ENCODE results near the gene CNKSR3.

The CNKSR3 gene

DNA sequence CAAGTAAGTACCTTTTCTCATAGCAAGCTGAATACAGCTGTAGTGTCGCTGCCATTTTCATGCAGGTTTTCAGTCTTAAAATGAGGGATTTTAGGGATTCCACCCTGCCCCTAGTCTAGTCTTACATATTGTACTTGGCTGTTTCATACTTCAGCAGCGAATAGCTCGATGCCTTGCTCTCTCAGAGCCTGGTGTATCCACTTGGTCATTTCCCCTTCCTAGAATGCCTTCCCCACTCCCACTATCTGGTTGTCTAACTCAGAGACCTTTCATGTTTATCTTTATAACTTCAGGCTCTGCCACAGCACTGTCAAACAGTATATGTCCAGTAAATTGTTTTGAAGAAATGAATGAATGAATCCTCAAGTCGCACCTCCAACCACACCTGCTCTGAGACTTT, 132.8 kb downstream of the CNKSR3 start:
- DNase-seq: no peak

GRCh38 chr6:154373971-154374370, 136.5 kb downstream of the CNKSR3 start:
- DNase-seq: no peak

- DNase-seq: peak; percentile 60
Measured at GRCh38 chr6:154371281-154371680, 139.2 kb downstream of the CNKSR3 start.

GRCh38 chr6:154370545-154370944, 139.9 kb downstream of the CNKSR3 start:
- peak; percentile 20 for DNase-seq

GRCh38 chr6:154367839-154368695, 142.4 kb downstream of the CNKSR3 start:
- no peak for DNase-seq

DNA sequence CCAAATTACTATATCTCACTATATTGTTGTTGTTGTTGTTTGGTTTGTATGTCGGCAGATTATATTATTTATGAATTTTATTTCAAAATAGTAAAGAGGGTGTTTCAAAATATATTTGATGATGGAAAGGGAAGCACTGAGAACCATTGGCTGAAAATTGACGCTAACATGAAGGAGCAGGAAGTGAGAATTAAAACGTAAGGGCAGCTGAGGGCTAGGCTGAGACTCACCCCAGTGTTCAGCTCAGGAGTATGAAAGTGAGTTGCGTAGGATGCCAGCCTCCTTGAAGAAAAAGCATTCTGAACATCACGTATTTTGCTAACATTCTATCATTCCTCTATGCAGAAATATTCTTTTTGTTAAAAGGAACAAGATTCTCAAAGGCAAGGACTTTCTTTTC, 143.1 kb downstream of the CNKSR3 start:
- DNase-seq: no peak

GRCh38 chr6:154363821-154364220, 146.7 kb downstream of the CNKSR3 start:
- DNase-seq: no peak

- DNase-seq: no peak
Measured at GRCh38 chr6:154361476-154361875, 149.0 kb downstream of the CNKSR3 start.

- DNase-seq: no peak
Measured at GRCh38 chr6:154360476-154360875, 150.0 kb downstream of the CNKSR3 start.

GRCh38 chr6:154359679-154360078, 150.8 kb downstream of the CNKSR3 start:
- no peak for DNase-seq

- no peak for DNase-seq
Measured at GRCh38 chr6:154359161-154359574, 151.3 kb downstream of the CNKSR3 start.

DNA sequence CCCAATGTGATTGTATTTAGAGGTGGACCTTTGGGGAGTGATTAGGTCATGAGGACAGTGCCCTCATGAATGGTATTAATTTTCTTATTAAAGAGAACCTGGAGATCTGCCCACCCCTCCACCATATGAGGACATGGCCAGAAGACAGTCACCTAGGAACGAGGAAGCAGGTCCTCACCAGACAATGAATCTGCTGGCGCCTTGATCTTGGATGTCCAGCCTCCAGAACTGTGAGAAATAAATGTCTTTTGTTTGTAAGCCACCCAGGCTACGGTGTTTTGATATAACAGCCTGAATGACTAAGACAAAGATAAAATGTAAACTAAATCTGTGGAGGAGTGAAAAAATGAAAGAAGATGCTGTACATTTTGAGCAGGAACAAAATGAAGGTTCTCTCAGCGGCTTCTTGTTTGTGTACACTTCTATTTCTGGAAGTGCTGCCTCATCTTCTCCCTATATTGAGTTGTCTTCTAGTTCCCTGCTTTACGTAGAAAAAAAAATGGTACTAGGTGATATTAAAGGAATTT, 152.4 kb downstream of the CNKSR3 start:
- no peak for DNase-seq

- no peak for DNase-seq
Measured at GRCh38 chr6:154356690-154357089, 153.8 kb downstream of the CNKSR3 start, which contains the start of gene IPCEF1. IPCEF1 (minus strand) TSS chr6:154356803; CDS start chr6:154265947, 90,856 bp downstream.

DNA sequence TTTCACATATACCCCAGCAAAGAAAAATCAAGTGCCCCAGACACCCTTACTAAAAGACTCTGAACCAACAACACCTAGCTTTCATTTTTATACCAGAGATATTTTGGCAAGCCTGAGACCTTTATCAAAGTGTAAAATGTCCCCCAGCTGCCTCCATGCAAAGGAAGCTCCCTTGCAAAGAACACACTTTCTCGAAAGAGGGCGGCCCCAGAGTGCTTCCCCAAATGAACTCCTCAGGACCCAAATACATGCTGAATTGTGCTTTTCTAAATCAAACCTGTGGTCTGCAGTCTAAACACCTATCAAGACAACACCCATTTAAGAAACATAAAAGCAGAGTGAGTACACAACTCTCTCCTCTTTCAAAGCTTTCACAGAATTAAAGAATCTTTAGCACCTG, 154.4 kb downstream of the CNKSR3 start:
- DNase-seq: no peak

GRCh38 chr6:154354265-154354777, 156.2 kb downstream of the CNKSR3 start:
- DNase-seq: no peak

DNA sequence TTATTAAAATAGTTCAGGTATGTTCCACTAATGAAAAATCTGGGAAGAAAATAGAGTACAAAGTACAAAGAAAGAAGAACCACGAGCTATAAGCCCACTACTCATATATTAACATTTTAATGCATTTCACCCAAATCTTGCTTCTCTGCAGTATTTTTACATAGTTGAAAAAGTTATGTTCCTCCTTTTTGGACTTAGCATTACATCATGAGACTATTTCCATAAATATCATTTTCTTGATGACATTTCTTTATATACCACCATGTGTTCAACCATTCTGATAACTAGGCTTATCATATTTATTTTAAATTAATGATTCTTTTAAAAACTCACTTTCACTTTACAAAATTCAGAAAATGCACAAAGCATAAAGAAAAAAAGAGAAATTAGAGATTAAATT, 156.9 kb downstream of the CNKSR3 start:
- DNase-seq: no peak

- DNase-seq: no peak
Measured at GRCh38 chr6:154352898-154353585, 157.4 kb downstream of the CNKSR3 start.

- DNase-seq: no peak
Measured at GRCh38 chr6:154350293-154350692, 160.2 kb downstream of the CNKSR3 start.

DNA sequence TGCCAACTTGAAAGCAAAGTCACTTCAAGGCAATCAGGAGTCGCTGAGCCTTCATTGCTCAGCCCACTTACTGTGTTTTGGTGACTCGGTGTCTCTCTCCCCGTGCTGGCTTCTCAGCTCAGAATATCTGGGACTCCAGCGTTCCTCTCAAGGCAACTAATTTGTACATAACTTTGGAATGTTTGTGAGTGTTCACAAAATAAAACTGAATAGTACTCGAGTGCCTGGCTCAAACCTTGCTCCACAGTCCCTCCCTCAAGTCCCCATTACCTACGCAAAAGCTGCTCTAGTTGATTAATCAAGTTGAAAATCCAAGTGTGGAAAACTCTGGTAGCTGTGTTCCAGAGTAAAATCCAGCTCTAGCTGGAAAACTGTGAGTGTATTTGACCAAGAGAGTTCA, 162.5 kb downstream of the CNKSR3 start:
- DNase-seq: no peak

GRCh38 chr6:154345811-154346210, 164.7 kb downstream of the CNKSR3 start:
- no peak for DNase-seq

- peak; percentile 99 for DNase-seq
Measured at GRCh38 chr6:154343473-154344308, 166.8 kb downstream of the CNKSR3 start.

DNA sequence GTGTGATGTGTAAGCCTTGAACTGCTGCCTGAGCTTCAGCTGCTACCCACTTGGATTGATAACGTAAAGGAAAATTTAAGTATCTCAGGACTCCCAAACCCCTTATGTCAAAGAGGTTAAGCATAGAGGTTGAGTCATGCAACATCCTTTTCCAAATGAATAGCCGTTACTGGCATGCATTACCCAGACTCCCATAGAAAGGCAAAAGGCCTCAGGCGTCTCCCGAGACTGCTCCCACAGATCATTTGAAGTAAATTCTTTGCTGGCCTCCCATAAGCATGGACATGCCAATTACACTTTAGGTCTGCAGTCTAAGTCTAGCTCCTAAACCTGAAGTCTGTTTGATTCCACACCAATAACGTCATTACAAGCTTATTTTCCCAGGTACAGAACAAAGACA, 168.6 kb downstream of the CNKSR3 start:
- no peak for DNase-seq

GRCh38 chr6:154341336-154341735, 169.1 kb downstream of the CNKSR3 start:
- DNase-seq: no peak
